ENCODE measurements around the gene DPF1. TPM values are rescaled to one million over a fixed set of nuclear protein-coding genes. Genes with fewer than 3 reads are reported as not detected.
"Not testable (repeated sequence)": the region's sequence is repeated elsewhere in the genome, so short reads cannot be mapped to it uniquely, and the experiment has no call there.

Gene DPF1
- total RNA-seq, 1 experiment from 2014 or later: 2.5 TPM

GRCh38 chr19:38252941-38253691 is 29.1 kb upstream of the DPF1 start:
- in situ Hi-C loops (cut with HindIII; ENCODE audit: low pct_unique_long_range_greater_than_20kb, low sequenced_read_pairs): no loop called here
- no peak for DNase-seq (ENCODE audit: low read depth, low spot score)

- no peak for DNase-seq (ENCODE audit: low read depth, low spot score)
- in situ Hi-C loops (cut with HindIII; ENCODE audit: low pct_unique_long_range_greater_than_20kb, low sequenced_read_pairs): no loop called here
Observed at GRCh38 chr19:38252385-38252784, 28.4 kb upstream of the DPF1 start.

- in situ Hi-C loops (cut with HindIII; ENCODE audit: low pct_unique_long_range_greater_than_20kb, low sequenced_read_pairs): no loop called here
- no peak for DNase-seq (ENCODE audit: low read depth, low spot score)
Observed at GRCh38 chr19:38251564-38252051, 27.6 kb upstream of the DPF1 start.

- in situ Hi-C loops (cut with HindIII; ENCODE audit: low pct_unique_long_range_greater_than_20kb, low sequenced_read_pairs): no loop called here
Observed at GRCh38 chr19:38250821-38251563, 27.0 kb upstream of the DPF1 start.

GRCh38 chr19:38250428-38250820 is 26.4 kb upstream of the DPF1 start:
- in situ Hi-C loops (cut with HindIII; ENCODE audit: low pct_unique_long_range_greater_than_20kb, low sequenced_read_pairs): no loop called here
- no peak for DNase-seq (ENCODE audit: low read depth, low spot score)

More at GRCh38 chr19:38250821-38251563, 27.0 kb upstream of the DPF1 start:
- no peak for DNase-seq (ENCODE audit: low read depth, low spot score)

- DNase-seq (ENCODE audit: low read depth, low spot score): no peak
- in situ Hi-C loops (cut with HindIII; ENCODE audit: low pct_unique_long_range_greater_than_20kb, low sequenced_read_pairs): no loop called here
Observed at GRCh38 chr19:38248421-38248820, 24.4 kb upstream of the DPF1 start.

DNA sequence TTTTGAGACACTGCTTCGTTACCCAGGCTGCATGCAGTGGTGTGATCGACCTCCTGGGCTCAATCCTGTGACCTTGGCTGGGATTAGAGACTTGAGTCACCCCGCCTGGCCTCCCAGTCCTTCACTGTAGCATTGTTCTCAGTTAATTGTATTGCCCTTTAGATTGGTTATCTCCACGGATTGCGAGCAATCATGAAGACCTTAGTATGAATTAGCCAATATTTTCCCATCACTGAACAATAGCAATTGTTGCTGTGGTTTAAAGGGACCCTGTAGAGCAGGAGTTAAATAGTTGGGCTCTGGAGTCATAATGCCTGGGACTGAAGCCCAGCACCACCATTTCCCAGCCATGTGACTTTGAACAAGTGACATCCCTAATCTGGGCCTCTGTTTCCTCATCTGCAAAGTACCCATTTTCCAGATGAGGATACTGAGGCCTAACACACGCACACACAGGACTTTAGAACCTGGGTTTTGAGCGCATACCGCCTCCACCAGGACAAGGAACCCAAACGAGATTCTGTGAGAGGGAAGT is 23.8 kb upstream of the DPF1 start:
- DNase-seq (ENCODE audit: low read depth, low spot score): no peak
- in situ Hi-C loops (cut with HindIII; ENCODE audit: low pct_unique_long_range_greater_than_20kb, low sequenced_read_pairs): no loop called here

GRCh38 chr19:38247126-38247525 is 23.1 kb upstream of the DPF1 start:
- no peak for DNase-seq (ENCODE audit: low read depth, low spot score)
- in situ Hi-C loops (cut with HindIII; ENCODE audit: low pct_unique_long_range_greater_than_20kb, low sequenced_read_pairs): no loop called here

DNA sequence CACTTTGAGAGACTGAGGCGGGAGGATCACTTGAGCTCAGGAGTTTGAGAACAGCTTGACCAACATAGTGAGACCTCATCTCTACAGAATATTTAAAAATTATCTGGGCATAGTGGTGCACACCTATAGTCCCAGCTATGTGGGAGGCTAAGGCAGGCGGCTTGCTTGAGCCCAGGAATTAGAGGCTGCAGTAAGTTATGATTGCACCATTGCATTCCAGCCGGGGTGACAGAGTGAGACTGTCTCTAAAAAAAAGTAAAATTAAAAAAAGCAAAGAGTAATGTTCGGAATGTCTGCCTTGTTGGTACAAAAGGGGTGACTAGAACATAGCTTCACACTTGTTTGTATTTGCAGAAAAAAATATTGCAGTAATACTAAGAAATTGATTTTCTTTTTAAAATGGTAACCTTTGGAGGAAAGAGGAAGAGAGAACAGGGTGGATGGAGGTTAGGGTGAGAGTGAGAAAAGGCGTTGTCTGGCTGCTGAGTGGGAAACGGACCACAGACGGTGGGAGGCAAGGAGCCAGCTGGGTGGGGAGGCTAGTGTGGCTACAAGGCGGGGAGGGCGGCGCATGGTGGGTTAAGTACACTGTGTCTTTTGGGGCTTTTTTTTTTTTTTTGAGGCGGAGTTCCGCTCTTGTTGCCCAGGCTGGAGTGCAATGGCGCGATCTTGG is 21.9 kb upstream of the DPF1 start:
- in situ Hi-C loops (cut with HindIII; ENCODE audit: low pct_unique_long_range_greater_than_20kb, low sequenced_read_pairs): no loop called here
- no peak for DNase-seq (ENCODE audit: low read depth, low spot score)

GRCh38 chr19:38243279-38243673 is 19.3 kb upstream of the DPF1 start:
- DNase-seq (ENCODE audit: low read depth, low spot score): no peak
- in situ Hi-C loops (cut with HindIII; ENCODE audit: low pct_unique_long_range_greater_than_20kb, low sequenced_read_pairs): no loop called here

DNA sequence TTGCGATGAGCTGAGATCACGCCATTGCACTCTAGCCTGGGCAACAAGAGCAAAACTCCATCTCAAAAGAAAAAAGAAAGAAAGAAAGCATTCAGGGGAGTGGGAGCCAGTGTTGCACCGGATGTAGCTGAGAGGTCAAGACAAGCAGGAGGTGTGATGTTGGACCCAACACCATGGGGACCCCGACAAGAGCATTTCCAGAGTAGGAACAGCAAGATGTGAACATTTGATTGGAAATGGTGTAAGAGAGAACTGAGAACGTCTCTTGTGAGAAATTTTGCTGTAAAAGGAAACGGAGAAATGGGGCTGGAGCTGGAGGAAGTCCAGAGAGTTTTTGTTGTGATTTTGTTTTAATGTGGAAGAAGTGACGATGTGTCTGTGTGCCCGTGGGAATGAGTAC is 15.8 kb upstream of the DPF1 start:
- in situ Hi-C loops (cut with HindIII; ENCODE audit: low pct_unique_long_range_greater_than_20kb, low sequenced_read_pairs): no loop called here
- DNase-seq (ENCODE audit: low read depth, low spot score): no peak

- in situ Hi-C loops (cut with HindIII; ENCODE audit: low pct_unique_long_range_greater_than_20kb, low sequenced_read_pairs): no loop called here
- DNase-seq (ENCODE audit: low read depth, low spot score): no peak
Observed at GRCh38 chr19:38234615-38235014, 10.6 kb upstream of the DPF1 start.

- DNase-seq (ENCODE audit: low read depth, low spot score): peak; percentile 80
- in situ Hi-C loops (cut with HindIII; ENCODE audit: low pct_unique_long_range_greater_than_20kb, low sequenced_read_pairs): no loop called here
Observed at GRCh38 chr19:38233740-38234251, 9.8 kb upstream of the DPF1 start.

GRCh38 chr19:38231918-38232317 is 7.9 kb upstream of the DPF1 start:
- no peak for DNase-seq (ENCODE audit: low read depth, low spot score)
- in situ Hi-C loops (cut with HindIII; ENCODE audit: low pct_unique_long_range_greater_than_20kb, low sequenced_read_pairs): no loop called here

GRCh38 chr19:38230506-38231133 is 6.6 kb upstream of the DPF1 start:
- DNase-seq (ENCODE audit: low read depth, low spot score); in situ Hi-C loops (cut with HindIII; ENCODE audit: low pct_unique_long_range_greater_than_20kb, low sequenced_read_pairs): not testable (repeated sequence)

- peak; percentile 62 for DNase-seq (ENCODE audit: low read depth, low spot score)
- in situ Hi-C loops (cut with HindIII; ENCODE audit: low pct_unique_long_range_greater_than_20kb, low sequenced_read_pairs): no loop called here
Observed at GRCh38 chr19:38229585-38230073, 5.6 kb upstream of the DPF1 start.
